ENCODE data around the gene HBG1.

DNA sequence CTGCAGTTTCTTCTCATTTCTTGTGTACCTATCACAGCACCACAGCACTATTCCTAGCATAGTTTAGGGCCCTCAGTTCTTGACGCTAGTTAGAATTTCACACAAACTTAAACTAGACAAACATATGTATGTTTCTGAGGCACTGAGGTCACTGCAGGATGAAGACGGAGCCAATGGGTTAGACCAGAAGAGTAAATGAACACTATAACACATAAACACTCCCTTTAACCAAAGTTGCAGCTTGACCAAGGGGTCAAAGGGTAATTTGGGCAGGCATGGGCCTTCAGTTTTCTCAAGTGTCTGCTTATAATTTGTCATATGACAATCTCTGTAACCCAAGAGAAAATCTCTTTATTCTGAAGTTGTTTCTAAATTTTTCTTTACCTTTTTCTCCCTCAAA, 33.0 kb upstream of the HBG1 start:
- no peak for TF ChIP-seq YY1 (IDR thresholded peaks at IDR 0.05; ENCODE audit: low read depth)
- TF ChIP-seq CEBPB (IDR thresholded peaks at IDR 0.05) = no peak
- TF ChIP-seq, protein P1, sequence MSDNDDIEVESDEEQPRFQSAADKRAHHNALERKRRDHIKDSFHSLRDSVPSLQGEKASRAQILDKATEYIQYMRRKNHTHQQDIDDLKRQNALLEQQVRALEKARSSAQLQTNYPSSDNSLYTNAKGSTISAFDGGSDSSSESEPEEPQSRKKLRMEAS (IDR thresholded peaks at IDR 0.05) = no peak
- no peak for TF ChIP-seq TEAD4 (IDR thresholded peaks at IDR 0.05)
- no peak for TF ChIP-seq EGR1 (IDR thresholded peaks at IDR 0.05)
- no peak for TF ChIP-seq TAF1 (IDR thresholded peaks at IDR 0.05; ENCODE audit: low read depth)
